CD14-positive monocyte (primary cell): ENCODE data around the gene ZNF154. TPM values are rescaled to one million over a fixed set of nuclear protein-coding genes. Genes with fewer than 3 reads are reported as not detected.

Experiments
- DNase-seq, 3 donors: peaks; one replicate each; pipeline ENCODE4 v3.0.0-alpha.2; 2011 to 2022
- H2AFZ ChIP-seq: 2 replicates; pipeline ENCODE4 v1.6.0; 2012; ENCODE audit warnings: mild to moderate bottlenecking, low read depth, low read length, inconsistent platforms; ENCODE audit not compliant: insufficient read depth, poor library complexity, severe bottlenecking
- H3K27ac ChIP-seq, 2 donors: 1 replicate in 1 of 2; 2 replicates in 1 of 2; pipeline ENCODE4 v1.5.1; 2012 to 2013; ENCODE audit warnings: low read length in 2 of 2, control low read depth in 1 of 2, inconsistent platforms in 1 of 2, low read depth in 1 of 2, mild to moderate bottlenecking in 1 of 2
- H3K27me3 ChIP-seq, 2 donors: one replicate each; pipeline versions ENCODE4 v1.6.0 to v1.6.1; 2011 to 2013; ENCODE audit warnings: low read length in 2 of 2; ENCODE audit not compliant: control insufficient read depth in 2 of 2, insufficient read depth in 2 of 2
- H3K36me3 ChIP-seq, 2 donors: replicated peaks in 1 of 2; 1 replicate in 1 of 2; 2 replicates in 1 of 2; pipeline versions ENCODE4 v1.5.1 to v1.6.1; 2012 to 2013; ENCODE audit warnings: low read length in 2 of 2, control low read depth in 1 of 2, inconsistent platforms in 1 of 2, mild to moderate bottlenecking in 1 of 2; ENCODE audit not compliant: insufficient read depth in 2 of 2, control insufficient read depth in 1 of 2
- H3K4me1 ChIP-seq, 2 donors: 1 replicate in 1 of 2; 2 replicates in 1 of 2; pipeline versions ENCODE4 v1.5.1 to v1.6.1; 2012 to 2013; ENCODE audit warnings: low read length in 2 of 2, control low read depth in 1 of 2, inconsistent platforms in 1 of 2, mild to moderate bottlenecking in 1 of 2, moderate library complexity in 1 of 2; ENCODE audit not compliant: insufficient read depth in 2 of 2, control insufficient read depth in 1 of 2
- H3K4me2 ChIP-seq: replicated peaks from 2 replicates; pipeline ENCODE3; 2012; ENCODE audit warnings: low read length, moderate library complexity, mild to moderate bottlenecking; ENCODE audit not compliant: poor library complexity, severe bottlenecking; ENCODE audit errors: extremely low read depth
- H3K4me3 ChIP-seq, 3 experiments: fragments of 200-600 bp in 1 of 3; sonication (generic) in 1 of 3; replicated peaks in 1 of 3; 1 replicate in 2 of 3; 2 replicates in 1 of 3; pipeline ENCODE4 v1.5.1; 2011 to 2013; ENCODE audit warnings: low read length in 3 of 3, mild to moderate bottlenecking in 3 of 3, control low read depth in 2 of 3, low read depth in 2 of 3, inconsistent platforms in 1 of 3, moderate library complexity in 1 of 3
- H3K79me2 ChIP-seq: 2 replicates; pipeline ENCODE4 v1.6.0; 2012; ENCODE audit warnings: mild to moderate bottlenecking, control low read depth, inconsistent platforms, low read length, moderate library complexity; ENCODE audit not compliant: insufficient read depth
- H3K9ac ChIP-seq: 2 replicates; pipeline ENCODE4 v1.6.0; 2017; ENCODE audit warnings: low read length, mild to moderate bottlenecking; ENCODE audit not compliant: insufficient read depth, poor library complexity, severe bottlenecking
- H3K9me3 ChIP-seq, 2 donors: replicated peaks in 1 of 2; 1 replicate in 1 of 2; 2 replicates in 1 of 2; pipeline versions ENCODE4 v1.5.1 to v1.6.1; 2012 to 2013; ENCODE audit warnings: low read length in 2 of 2, control low read depth in 1 of 2; ENCODE audit not compliant: control insufficient read depth in 1 of 2, insufficient read depth in 1 of 2
- H4K20me1 ChIP-seq: 2 replicates; pipeline ENCODE4 v1.6.0; 2012; ENCODE audit warnings: mild to moderate bottlenecking, low read length, control low read depth, moderate library complexity; ENCODE audit not compliant: insufficient read depth
- H3K27ac Mint-ChIP-seq, 7 donors: one replicate each; pipeline ENCODE4 v1.8.0; 2020; ENCODE audit warnings: mild to moderate bottlenecking in 7 of 7, mixed read lengths in 7 of 7, moderate library complexity in 6 of 7, inconsistent platforms in 2 of 7
- H3K27me3 Mint-ChIP-seq, 3 donors: one replicate each; pipeline ENCODE4 v1.8.0; 2021 to 2022; ENCODE audit warnings: low read depth in 3 of 3, mild to moderate bottlenecking in 3 of 3, mixed read lengths in 3 of 3, moderate library complexity in 3 of 3, inconsistent platforms in 1 of 3
- H3K36me3 Mint-ChIP-seq, 2 donors: one replicate each; pipeline ENCODE4 v1.8.0; 2020; ENCODE audit warnings: mixed read lengths in 2 of 2, inconsistent platforms in 1 of 2, mild to moderate bottlenecking in 1 of 2
- H3K4me1 Mint-ChIP-seq: one replicate; pipeline ENCODE4 v1.8.0; 2020; ENCODE audit warnings: mild to moderate bottlenecking, mixed read lengths
- H3K4me3 Mint-ChIP-seq, 2 donors: one replicate each; pipeline ENCODE4 v1.8.0; 2020; ENCODE audit warnings: mild to moderate bottlenecking in 2 of 2, mixed read lengths in 2 of 2, moderate library complexity in 1 of 2
- H3K9me3 Mint-ChIP-seq, 7 donors: one replicate each; pipeline ENCODE4 v1.8.0; 2020 to 2022; ENCODE audit warnings: mixed read lengths in 7 of 7, mild to moderate bottlenecking in 6 of 7, moderate library complexity in 6 of 7, inconsistent platforms in 2 of 7
- WGBS: methylation state at CpG from one replicate; pipeline ENCODE4 v1.1.5; 2013; ENCODE audit warnings: missing lambda C conversion rate; ENCODE audit not compliant: insufficient coverage; 5-methylcytosine and 5-hydroxymethylcytosine counted together
- intact Hi-C, 2 donors: fragments of 100-400 bp; cut with micrococcal nuclease; formaldehyde crosslinking; loops; one replicate each; pipeline versions ENCODE4 v1.15.0 to v1.15.1; 2023
- polyA plus RNA-seq, 3 donors: library from polyadenylated mRNA; depleted of rRNA in 1 of 3; unstranded in 2 of 3; stranded (reverse) in 1 of 3; fragments of 300-500 nt in 2 of 3; fragments of >200 nt in 1 of 3; fragmentation: Illumina TruSeq in 2 of 3; gene quantifications; 1 replicate in 2 of 3; 2 replicates in 1 of 3; pipeline ENCODE4 v1.2.3, GENCODE V29; 2012 to 2021
- TF ChIP-seq, protein P1 (sequence below): fragments of 200-600 bp; IDR thresholded peaks from one replicate; pipeline ENCODE4 v1.8.0; 2022; ENCODE audit warnings: antibody characterized with exemption, mild to moderate bottlenecking

Gene ZNF154
- polyA plus RNA-seq, 3 donors, result 0.52 TPM; not detected in 2

- H3K4me1 Mint-ChIP-seq, result peaks cover 11% of the 10 kb centered on the region
- H3K4me3 ChIP-seq, result peak overlapping the region in 1 of 3 experiments; percentile 38
- peaks cover 20 to 64% of the 10 kb centered on the region in 2 donors for H3K36me3 ChIP-seq
- H3K27me3 Mint-ChIP-seq, result no peaks in the 10 kb centered on the region
- TF ChIP-seq, protein P1, sequence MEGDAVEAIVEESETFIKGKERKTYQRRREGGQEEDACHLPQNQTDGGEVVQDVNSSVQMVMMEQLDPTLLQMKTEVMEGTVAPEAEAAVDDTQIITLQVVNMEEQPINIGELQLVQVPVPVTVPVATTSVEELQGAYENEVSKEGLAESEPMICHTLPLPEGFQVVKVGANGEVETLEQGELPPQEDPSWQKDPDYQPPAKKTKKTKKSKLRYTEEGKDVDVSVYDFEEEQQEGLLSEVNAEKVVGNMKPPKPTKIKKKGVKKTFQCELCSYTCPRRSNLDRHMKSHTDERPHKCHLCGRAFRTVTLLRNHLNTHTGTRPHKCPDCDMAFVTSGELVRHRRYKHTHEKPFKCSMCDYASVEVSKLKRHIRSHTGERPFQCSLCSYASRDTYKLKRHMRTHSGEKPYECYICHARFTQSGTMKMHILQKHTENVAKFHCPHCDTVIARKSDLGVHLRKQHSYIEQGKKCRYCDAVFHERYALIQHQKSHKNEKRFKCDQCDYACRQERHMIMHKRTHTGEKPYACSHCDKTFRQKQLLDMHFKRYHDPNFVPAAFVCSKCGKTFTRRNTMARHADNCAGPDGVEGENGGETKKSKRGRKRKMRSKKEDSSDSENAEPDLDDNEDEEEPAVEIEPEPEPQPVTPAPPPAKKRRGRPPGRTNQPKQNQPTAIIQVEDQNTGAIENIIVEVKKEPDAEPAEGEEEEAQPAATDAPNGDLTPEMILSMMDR, result no peak
- no peak overlapping the region for H3K9ac ChIP-seq
- no peak overlapping the region for H2AFZ ChIP-seq
- peak overlapping the region in 1 of 7 donors; percentile 18 for H3K27ac Mint-ChIP-seq
- H3K79me2 ChIP-seq, result peaks cover 34% of the 10 kb centered on the region
- no peak overlapping the region for H3K4me2 ChIP-seq
- no peak for DNase-seq
- H3K36me3 Mint-ChIP-seq, result peaks cover 57 to 73% of the 10 kb centered on the region in 2 donors
- peaks cover 4 to 7% of the 10 kb centered on the region in 2 donors for H3K4me1 ChIP-seq
- H3K27ac ChIP-seq, result no peak overlapping the region
- H4K20me1 ChIP-seq, result no peaks in the 10 kb centered on the region
- intact Hi-C loops, result no loop called here
- no peak overlapping the region for H3K4me3 Mint-ChIP-seq
- H3K9me3 Mint-ChIP-seq, result peaks cover 73 to 93% (median 90%) of the 10 kb centered on the region in 7 donors
- peaks cover 87 to 98% of the 10 kb centered on the region in 2 donors for H3K9me3 ChIP-seq
- 100% methylated on average over 1 of the region's 12 CpGs for WGBS
- H3K27me3 ChIP-seq, result no peaks in the 10 kb centered on the region
Observed at GRCh38 chr19:57687363-57688010, 21.5 kb downstream of the ZNF154 start.

GRCh38 chr19:57686727-57687126 lies 22.3 kb downstream of the ZNF154 start:
- Mint-ChIP-seq H3K27me3 (no peaks in the 10 kb centered on the region), H3K9me3 (peaks cover 74 to 95% (median 91%) of the 10 kb centered on the region in 7 donors), H3K4me1 (peaks cover 16% of the 10 kb centered on the region), H3K4me3 (no peak overlapping the region), H3K36me3 (peaks cover 57 to 73% of the 10 kb centered on the region in 2 donors), H3K27ac (peak overlapping the region in 1 of 7 donors; percentile 18)
- no peak overlapping the region for H3K9ac ChIP-seq
- WGBS, result 100% methylated on average over 1 of the region's 3 CpGs
- intact Hi-C loops, result no loop called here
- H3K27ac ChIP-seq, result no peak overlapping the region
- TF ChIP-seq, protein P1, result no peak
- peak overlapping the region in 1 of 3 experiments; percentile 38 for H3K4me3 ChIP-seq
- H3K9me3 ChIP-seq, result peaks cover 86 to 91% of the 10 kb centered on the region in 2 donors
- peaks cover 20 to 64% of the 10 kb centered on the region in 2 donors for H3K36me3 ChIP-seq
- peaks cover 11 to 12% of the 10 kb centered on the region in 2 donors for H3K4me1 ChIP-seq
- no peaks in the 10 kb centered on the region for H3K27me3 ChIP-seq
- DNase-seq, result no peak
- H2AFZ ChIP-seq, result no peak overlapping the region
- no peaks in the 10 kb centered on the region for H4K20me1 ChIP-seq
- peaks cover 41% of the 10 kb centered on the region for H3K79me2 ChIP-seq
- H3K4me2 ChIP-seq, result no peak overlapping the region
